Measurements from ENCODE around the gene ACY1.

The ACY1 gene

GRCh38 chr3:51945926-51946705 lies 37.2 kb upstream of the ACY1 start:
- no peak for DNase-seq (ENCODE audit: low read depth in 2 of 2)

DNA sequence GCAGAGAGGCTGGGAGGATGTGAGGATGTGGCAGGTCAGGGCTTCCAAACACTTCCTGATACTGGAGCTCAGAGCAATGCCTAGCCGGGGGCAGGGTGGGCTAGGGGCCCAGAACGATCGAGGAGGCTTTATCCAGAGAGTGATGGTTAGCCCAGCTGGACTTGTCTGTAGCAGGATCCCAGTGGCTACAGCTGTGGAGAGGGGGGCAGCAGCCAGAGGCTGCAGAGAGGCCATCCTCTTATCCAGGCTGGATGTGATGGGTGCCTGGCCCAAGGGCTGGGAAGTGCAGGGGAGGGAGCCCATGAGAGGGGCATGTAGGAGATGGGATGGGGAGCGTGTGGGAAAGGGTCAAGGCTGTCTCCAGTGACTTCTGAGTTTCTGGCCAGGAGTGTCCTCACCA lies 36.5 kb upstream of the ACY1 start:
- no peak for DNase-seq (ENCODE audit: low read depth in 2 of 2)

DNA sequence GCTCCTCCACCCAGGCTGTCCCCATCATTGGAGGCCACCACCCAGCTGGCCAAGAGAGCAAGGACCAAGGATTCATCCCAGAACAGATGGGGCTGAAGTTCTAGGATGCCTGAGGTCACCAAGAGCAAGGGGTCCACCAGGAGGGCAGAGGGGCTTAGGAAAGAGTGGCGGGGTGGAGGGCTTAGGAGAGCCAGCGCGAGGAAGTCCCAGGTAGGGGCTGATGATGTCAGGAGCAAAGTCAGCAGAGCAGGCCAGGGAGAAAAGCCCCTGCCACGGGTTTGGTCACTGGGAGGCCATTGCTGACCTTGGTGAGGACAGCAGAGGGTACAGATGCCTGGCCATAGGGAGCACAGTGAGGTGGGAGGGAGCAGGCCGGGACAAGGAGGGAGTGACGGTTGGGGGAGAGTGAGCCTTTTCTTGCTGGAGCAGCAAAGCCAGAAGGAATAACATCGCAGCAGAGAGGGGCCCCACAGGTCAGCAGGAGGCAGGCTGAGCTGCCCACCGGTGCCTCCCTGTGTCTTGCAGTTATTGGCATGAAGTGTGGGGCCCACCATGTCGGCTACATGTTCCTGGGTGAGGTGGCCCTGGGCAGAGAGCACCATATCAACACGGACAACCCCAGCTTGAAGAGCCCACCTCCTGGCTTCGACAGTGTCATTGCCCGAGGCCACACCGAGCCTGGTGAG lies 36.0 kb upstream of the ACY1 start:
- no peak for DNase-seq (ENCODE audit: low read depth in 2 of 2)

DNA sequence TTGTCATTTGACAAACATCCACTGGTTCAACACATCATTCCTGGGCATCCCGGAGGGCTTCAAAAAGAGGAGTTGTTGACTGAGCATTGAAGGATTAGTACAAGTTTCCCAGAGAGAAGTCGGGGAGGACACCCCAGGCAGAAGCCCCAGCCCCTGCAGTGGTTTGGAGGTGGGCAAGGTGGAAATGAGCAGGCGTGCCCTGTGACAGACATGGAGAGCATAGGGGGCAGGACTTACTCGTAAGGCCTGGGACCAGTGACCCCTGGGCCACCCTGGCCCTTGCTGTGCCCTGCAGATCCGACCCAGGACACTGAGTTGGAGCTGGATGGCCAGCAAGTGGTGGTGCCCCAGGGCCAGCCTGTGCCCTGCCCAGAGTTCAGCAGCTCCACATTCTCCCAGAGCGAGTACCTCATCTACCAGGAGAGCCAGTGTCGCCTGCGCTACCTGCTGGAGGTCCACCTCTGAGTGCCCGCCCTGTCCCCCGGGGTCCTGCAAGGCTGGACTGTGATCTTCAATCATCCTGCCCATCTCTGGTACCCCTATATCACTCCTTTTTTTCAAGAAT lies 35.2 kb upstream of the ACY1 start:
- DNase-seq (ENCODE audit: low read depth in 2 of 2), result no peak

DNA sequence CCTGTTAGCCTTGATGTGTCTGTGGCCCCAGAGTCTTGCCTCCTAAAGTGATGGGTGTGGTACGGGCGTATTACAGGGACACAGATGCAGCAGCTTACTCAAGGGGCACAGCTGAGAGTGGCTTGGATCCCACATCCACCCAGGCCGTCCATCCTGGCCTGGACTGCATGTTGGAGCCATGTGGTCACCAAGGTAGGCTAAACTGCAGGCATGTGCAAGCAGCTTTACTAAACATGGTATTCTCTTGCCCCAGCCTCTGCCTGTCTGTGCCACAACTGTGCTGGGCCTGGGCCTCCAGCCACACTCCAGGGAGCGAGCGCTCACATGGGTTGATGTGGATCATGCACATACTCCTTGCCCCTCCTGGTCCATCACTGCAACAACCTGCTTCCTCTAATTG lies 34.2 kb upstream of the ACY1 start:
- no peak for DNase-seq (ENCODE audit: low read depth in 2 of 2)

GRCh38 chr3:51950899-51951298 lies 32.4 kb upstream of the ACY1 start:
- DNase-seq (ENCODE audit: low read depth in 2 of 2), result no peak

DNA sequence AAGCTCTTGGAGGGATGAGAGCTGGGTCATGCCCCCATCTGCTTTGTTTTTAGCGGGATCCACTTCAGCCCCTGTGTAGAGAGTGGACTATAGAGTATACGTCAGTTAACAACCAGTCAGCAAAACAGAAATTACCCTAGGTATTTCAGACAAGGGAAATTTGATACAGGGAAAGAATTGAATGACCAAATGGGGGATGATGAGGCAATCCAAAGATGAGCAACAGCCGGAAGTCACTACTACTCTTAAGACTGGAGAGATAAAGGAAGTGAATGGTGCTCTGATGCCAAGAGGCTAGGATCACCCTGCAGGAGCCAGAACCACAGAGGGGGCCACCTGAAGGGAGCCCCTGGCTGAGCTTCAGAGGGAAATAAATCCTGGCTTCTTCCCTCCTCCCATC lies 29.9 kb upstream of the ACY1 start:
- DNase-seq (ENCODE audit: low read depth in 2 of 2), result no peak

DNA sequence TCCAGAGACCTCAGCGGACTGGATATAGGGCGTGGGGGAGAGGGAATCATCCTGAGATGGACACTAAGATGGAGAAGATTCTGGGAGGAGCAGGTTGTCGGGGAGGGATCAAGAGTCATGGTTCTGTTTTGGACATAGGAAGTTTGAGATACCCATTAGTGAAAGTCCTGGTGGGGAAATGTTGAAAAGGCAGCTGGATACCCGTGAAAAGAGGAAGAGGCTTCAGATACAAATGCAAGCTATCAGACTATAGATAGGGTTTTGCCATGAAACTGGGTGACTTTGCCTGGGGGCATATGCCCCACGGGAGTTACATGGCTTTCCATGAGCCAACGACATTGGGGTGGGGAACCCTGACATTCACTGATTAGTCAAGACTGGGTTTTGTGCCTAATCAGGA lies 29.2 kb upstream of the ACY1 start:
- no peak for DNase-seq (ENCODE audit: low read depth in 2 of 2)

GRCh38 chr3:51954713-51955112 lies 28.6 kb upstream of the ACY1 start:
- no peak for DNase-seq (ENCODE audit: low read depth in 2 of 2)

- no peak for DNase-seq (ENCODE audit: low read depth in 2 of 2)
Measured at GRCh38 chr3:51955175-51955892, 28.0 kb upstream of the ACY1 start, which contains the start of gene GPR62. Gene GPR62 (plus strand): TSS chr3:51955381. CDS start chr3:51955653, 272 bp downstream.

- DNase-seq (ENCODE audit: low read depth in 2 of 2), result no peak
Measured at GRCh38 chr3:51955893-51956770, 27.2 kb upstream of the ACY1 start.

GRCh38 chr3:51957520-51958205 lies 25.7 kb upstream of the ACY1 start:
- DNase-seq (ENCODE audit: low read depth in 2 of 2), result no peak

DNA sequence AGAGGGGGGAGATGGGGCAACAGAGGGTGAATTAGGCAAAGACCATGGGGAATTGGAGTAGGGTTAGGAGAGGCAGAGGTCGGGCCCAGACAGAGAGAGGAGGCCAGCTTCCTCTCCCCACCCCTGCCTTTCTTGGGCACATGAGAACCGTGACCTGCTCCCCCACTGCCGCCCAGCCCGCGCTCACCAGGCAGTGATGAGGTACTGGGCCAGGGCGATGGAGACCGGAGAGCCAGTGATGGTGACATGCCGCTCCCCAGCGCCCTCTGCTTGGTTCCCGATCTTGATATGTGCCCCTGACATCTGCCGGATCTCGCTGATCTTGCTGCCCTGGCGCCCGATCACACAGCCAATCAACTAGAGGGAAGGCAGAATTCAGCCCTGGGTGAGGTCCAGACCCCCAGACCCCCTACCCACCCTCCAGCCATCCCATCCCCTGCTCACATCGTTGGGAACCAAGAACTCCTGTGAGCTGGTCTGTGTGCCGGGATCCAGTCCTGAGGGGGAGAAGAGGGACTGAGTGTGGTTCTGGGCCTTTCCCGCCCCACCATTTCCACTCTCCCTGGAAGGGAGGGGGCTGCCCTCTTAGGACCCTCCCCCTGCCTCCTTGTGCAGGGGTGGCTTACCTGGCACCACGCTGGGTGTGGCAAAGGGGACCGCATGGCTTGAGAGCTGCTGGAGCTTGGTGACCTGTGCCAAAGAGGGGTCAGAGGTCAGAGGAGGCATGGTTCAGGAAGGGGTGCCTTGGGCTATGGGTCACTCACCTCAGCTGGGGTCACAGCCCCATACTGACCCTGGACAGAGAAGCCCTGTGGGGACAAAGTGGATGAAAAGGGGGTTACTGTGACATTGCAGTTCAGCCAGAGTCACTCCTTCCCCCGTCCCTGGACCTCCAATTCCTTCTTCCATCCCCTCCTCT lies 24.5 kb upstream of the ACY1 start:
- no peak for DNase-seq (ENCODE audit: low read depth in 2 of 2)

DNA sequence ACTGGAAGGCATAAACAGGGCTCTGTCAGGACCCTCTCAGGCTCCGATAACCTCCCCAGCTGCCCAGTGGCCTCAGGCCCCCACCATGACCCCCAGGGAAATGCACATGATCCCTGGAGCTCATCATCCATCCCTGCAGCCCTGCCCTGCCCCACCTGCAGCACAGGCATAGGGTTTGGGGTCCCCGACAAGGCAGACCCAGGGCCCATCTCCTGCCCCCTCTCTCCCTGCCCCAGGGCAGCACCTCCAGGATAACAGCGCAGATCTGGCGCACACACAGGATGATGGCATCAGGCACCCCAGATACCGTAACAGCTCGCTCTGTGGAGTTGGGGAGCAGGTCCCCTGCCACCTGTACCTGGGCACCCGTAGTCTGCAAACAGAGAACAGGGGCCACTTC lies 23.7 kb upstream of the ACY1 start:
- no peak for DNase-seq (ENCODE audit: low read depth in 2 of 2)

DNA sequence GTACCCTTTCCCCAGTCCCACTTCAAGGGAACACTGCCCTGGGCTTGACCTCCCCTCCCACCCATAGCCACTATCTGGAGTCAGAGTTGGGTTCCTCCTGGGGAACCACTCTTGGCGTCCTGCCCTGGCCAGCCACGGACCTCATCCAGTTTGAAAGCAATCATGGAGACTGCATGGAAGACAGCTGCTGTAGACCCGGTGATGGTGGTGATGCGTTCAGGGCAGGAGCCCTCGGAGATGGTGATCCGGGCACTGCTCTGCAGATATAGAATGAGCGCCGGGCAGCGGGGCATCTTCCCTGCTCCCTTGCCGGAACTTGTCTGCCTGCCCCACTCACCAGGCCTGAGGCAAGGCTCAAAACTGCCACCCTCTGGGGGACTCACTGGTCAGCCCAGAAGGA lies 22.9 kb upstream of the ACY1 start:
- no peak for DNase-seq (ENCODE audit: low read depth in 2 of 2)

- DNase-seq (ENCODE audit: low read depth in 2 of 2), result no peak
Measured at GRCh38 chr3:51961011-51961410, 22.3 kb upstream of the ACY1 start.

DNA sequence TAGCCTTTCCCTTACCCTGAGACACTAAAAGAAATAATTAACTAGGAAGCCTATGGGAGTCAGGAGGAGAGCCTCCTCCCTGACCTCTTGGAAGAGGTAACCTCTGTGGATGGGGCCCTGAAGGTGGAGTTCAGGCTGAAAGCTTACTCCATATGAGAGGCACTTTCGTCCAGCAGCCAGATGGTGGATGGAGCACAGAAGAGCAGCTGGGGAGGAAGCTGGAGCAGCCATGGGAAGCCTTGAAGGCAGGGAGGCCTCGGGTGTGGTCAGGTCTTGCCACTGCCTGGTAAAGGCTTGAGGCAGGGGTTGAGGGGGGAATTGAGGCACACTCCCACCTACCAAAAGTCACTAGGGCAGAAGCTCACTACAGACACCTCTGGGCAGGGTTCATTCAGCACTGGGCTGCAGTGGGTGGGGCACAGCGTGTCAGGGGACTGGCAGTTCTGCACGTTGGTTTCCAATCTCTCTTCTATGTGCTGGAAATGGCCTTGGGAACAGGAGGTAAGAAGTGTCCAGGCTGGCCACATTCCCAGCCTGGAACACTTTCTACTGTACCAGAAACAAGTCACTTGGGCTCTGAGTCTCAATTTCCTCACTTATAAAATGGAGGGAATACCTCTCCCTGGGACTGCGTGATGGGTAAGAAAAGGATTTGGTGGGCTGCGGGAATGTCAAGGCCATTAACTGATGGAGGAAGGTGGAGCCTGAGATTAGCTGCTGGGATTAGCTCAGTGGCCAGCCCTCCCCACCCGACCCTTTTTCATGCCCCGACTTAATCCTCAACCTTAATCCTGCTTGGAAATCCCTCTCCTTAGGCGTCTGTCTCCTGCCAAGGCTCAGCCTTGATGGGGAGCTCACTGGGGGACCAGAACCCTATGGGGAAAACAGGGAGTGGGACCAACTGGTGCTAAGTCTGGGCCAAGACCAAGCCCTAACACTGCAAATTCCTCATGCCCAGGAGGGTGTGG lies 21.4 kb upstream of the ACY1 start:
- DNase-seq (ENCODE audit: low read depth in 2 of 2), result no peak

DNA sequence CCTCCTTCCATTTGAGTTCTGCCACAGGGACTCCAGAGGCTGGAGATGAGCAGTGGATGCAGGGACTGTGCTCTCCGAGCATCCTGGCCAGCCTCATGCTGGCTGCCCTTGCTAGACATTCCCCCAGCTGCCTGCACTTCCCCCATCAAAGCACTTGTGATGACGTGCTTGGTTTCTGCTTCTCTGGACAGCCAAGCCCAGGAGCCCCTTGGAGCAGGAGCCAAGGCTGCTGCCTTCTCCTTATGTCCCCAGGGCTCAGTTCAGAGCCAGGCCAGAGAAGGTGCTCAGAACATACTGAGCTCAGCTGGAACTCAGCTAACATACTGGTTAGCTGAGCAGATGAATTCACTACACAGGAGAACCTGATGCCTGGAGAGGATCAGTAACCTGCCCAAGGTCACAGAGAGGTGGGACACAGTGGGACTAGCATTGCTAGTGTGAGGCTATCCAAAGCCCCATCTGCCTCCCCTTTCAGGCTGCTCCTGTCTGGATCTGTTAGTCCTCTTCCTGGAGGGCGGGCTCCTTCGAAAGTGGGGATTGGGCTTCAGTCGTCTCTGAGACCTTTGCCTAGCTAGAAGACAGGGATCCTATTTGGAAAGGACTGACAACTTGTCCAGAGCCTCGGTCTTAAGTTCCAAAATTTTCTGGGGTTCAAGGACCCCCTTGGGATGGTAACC lies 20.3 kb upstream of the ACY1 start:
- DNase-seq (ENCODE audit: low read depth in 2 of 2), result no peak
